Liver (tissue), 3 donors: Measurements from ENCODE around the gene IKZF3.

Source experiments
- ATF3 ChIP-seq: IDR thresholded peaks from 2 replicates; pipeline ENCODE4 v1.6.1; 2016; ENCODE audit warnings: antibody characterized with exemption
- CTCF ChIP-seq: fragments of 150-350 bp; IDR thresholded peaks from 2 replicates; pipeline ENCODE4 v1.5.1; 2017; ENCODE audit warnings: improper control_type of control experiment, low read depth, low read length; ENCODE audit not compliant: missing input control
- EGR1 ChIP-seq, 2 donors: IDR thresholded peaks; 2 replicates each; pipeline ENCODE4 v1.6.1; 2016 to 2018; ENCODE audit warnings: antibody characterized with exemption in 2 of 2, low read depth in 2 of 2
- GABPA ChIP-seq, 2 donors: IDR thresholded peaks in 1 of 2; conservative IDR thresholded peaks in 1 of 2; 2 replicates each; pipeline ENCODE4 v1.6.1; 2016; ENCODE audit warnings: antibody characterized with exemption in 2 of 2, mild to moderate bottlenecking in 1 of 2, moderate library complexity in 1 of 2
- HNF4A ChIP-seq, 2 donors: conservative IDR thresholded peaks; 2 replicates each; pipeline ENCODE4 v1.6.1; 2016; ENCODE audit warnings: antibody characterized with exemption in 2 of 2, mild to moderate bottlenecking in 2 of 2
- JUND ChIP-seq, 2 donors: IDR thresholded peaks; 2 replicates each; pipeline ENCODE4 v1.6.1; 2016; ENCODE audit warnings: antibody characterized with exemption in 2 of 2
- MAX ChIP-seq: IDR thresholded peaks from 2 replicates; pipeline ENCODE4 v1.6.1; 2016; ENCODE audit warnings: antibody characterized with exemption
- NR2F2 ChIP-seq: IDR thresholded peaks from 2 replicates; pipeline ENCODE4 v1.6.1; 2016; ENCODE audit warnings: antibody characterized with exemption
- RAD21 ChIP-seq, 2 donors: IDR thresholded peaks; 2 replicates each; pipeline ENCODE4 v1.6.1; 2016; ENCODE audit warnings: antibody characterized with exemption in 2 of 2, mild to moderate bottlenecking in 2 of 2
- REST ChIP-seq: IDR thresholded peaks from 2 replicates; pipeline ENCODE4 v1.6.1; 2016; ENCODE audit warnings: antibody characterized with exemption, mild to moderate bottlenecking
- SP1 ChIP-seq: IDR thresholded peaks from 2 replicates; pipeline ENCODE4 v1.6.1; 2018; ENCODE audit warnings: antibody characterized with exemption, mild to moderate bottlenecking
- TAF1 ChIP-seq: conservative IDR thresholded peaks from 2 replicates; pipeline ENCODE4 v1.6.1; 2016; ENCODE audit warnings: antibody characterized with exemption, mild to moderate bottlenecking
- YY1 ChIP-seq: IDR thresholded peaks from 2 replicates; pipeline ENCODE4 v1.6.1; 2016; ENCODE audit warnings: antibody characterized with exemption, mild to moderate bottlenecking
- ZBTB33 ChIP-seq: IDR thresholded peaks from 2 replicates; pipeline ENCODE4 v1.6.1; 2016; ENCODE audit warnings: antibody characterized with exemption
- donor health status: healthy.
- donor health status: healthy.

GRCh38 chr17:39799395-39799794, 64.7 kb downstream of the IKZF3 start:
- no peak for TF ChIP-seq CTCF
- TF ChIP-seq ZBTB33: no peak
- no peak for TF ChIP-seq HNF4A (conservative IDR thresholded peaks at IDR 0.05)
- no peak for TF ChIP-seq EGR1 (IDR thresholded peaks at IDR 0.05; ENCODE audit: low read depth in 2 of 2)
- no peak for TF ChIP-seq GABPA (IDR thresholded peaks at IDR 0.05 in 1 of 2, conservative IDR thresholded peaks at IDR 0.05 in 1 of 2)
- TF ChIP-seq TAF1: no peak
- TF ChIP-seq REST: no peak
- TF ChIP-seq RAD21 (IDR thresholded peaks at IDR 0.05): no peak
- no peak for TF ChIP-seq ATF3
- TF ChIP-seq MAX: no peak
- no peak for TF ChIP-seq SP1
- no peak for TF ChIP-seq NR2F2
- no peak for TF ChIP-seq JUND (IDR thresholded peaks at IDR 0.05)
- no peak for TF ChIP-seq YY1
